Measurements from ENCODE around the gene MTCH2. TPM values are rescaled to one million over a fixed set of nuclear protein-coding genes. Genes with fewer than 3 reads are reported as not detected.

MTCH2 gene
- total RNA-seq, 1 experiment from 2014 or later: 176 TPM

DNA sequence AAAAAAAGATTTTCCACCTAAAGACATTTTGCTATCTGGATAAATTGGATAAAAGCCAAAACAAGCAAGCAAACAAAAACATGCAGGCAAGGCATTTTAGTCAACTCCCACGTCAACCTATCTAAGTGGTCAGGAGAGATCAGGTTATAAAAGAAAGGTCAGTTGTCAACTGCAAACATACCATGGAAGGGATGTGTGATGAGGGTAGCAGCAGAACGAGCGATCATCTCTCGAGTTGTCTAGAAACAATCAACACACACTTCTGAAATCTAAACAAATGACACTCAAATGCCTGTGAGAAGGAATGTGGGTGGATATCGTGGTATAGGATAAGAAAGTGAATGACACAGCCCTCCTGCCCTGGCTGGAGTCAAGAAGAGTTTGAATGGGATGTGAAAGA, 10.9 kb downstream of the MTCH2 start:
- H3K27ac Mint-ChIP-seq: no peak overlapping the region
- Histone ChIP-seq H2BK12ac (ENCODE audit: insufficient read length, low read depth, low read length) (no peak overlapping the region), H4K8ac (replicated peaks; ENCODE audit: insufficient read length, low read depth, low read length) (no peak overlapping the region), H2BK120ac (ENCODE audit: low read depth, low read length, poor library complexity, severe bottlenecking) (no peak overlapping the region), H3K14ac (ENCODE audit: insufficient read depth, low read length) (no peak overlapping the region), H2AFZ (ENCODE audit: low read length) (no peak overlapping the region), H3K4me1 (ENCODE audit: insufficient read depth, low read length) (no peaks in the 10 kb centered on the region), H4K5ac (ENCODE audit: insufficient read length, low read depth, low read length) (no peak overlapping the region), H3K79me1 (ENCODE audit: insufficient read depth, low read depth, low read length, poor library complexity, severe bottlenecking) (no peaks in the 10 kb centered on the region), H2AK5ac (ENCODE audit: insufficient read length, low read length) (no peak overlapping the region), H3K27ac (ENCODE audit: insufficient read length, low read depth, low read length) (no peak overlapping the region), H3K9me3 (ENCODE audit: control insufficient read depth, low read depth, low read length) (no peaks in the 10 kb centered on the region), H3K23ac (ENCODE audit: insufficient read length, low read depth, low read length) (no peak overlapping the region), H3K4ac (ENCODE audit: low read depth, low read length) (no peak overlapping the region), H2BK15ac (ENCODE audit: low read depth, low read length) (no peak overlapping the region), H3T11ph (ENCODE audit: low read length) (no peak overlapping the region), H4K91ac (ENCODE audit: insufficient read length, low read depth, low read length) (no peak overlapping the region), H3K27me3 (ENCODE audit: insufficient read depth, low read length) (no peaks in the 10 kb centered on the region), H3K56ac (ENCODE audit: insufficient read length, low read depth, low read length) (no peak overlapping the region), H2BK20ac (ENCODE audit: low read depth, low read length, poor library complexity, severe bottlenecking) (no peak overlapping the region), H3K9ac (ENCODE audit: extremely low read depth, insufficient read length, low read length) (no peak overlapping the region), H3K79me2 (ENCODE audit: insufficient read depth, low read length) (no peaks in the 10 kb centered on the region), H3K23me2 (ENCODE audit: insufficient read length, low read depth, low read length, poor library complexity, severe bottlenecking) (no peaks in the 10 kb centered on the region), H3K18ac (ENCODE audit: insufficient read length, low read depth, low read length) (no peak overlapping the region), H4K20me1 (ENCODE audit: control insufficient read depth, insufficient read depth, insufficient read length) (no peaks in the 10 kb centered on the region), H3K4me2 (ENCODE audit: insufficient read depth, insufficient read length, low read length) (no peak overlapping the region), H2BK5ac (ENCODE audit: insufficient read length, low read length) (no peak overlapping the region)
- WGBS (ENCODE audit: extremely low coverage, insufficient read length, low lambda C conversion rate): no CpG with 5 or more reads among the region's 5 CpGs
- H3K27me3 Mint-ChIP-seq (ENCODE audit: low read depth): no peaks in the 10 kb centered on the region
- H3K36me3 Mint-ChIP-seq (ENCODE audit: insufficient read depth in 1 of 3, low read depth in 3 of 3): peaks cover 51 to 87% (median 71%) of the 10 kb centered on the region in 3 experiments; a peak in 6 of 7 replicates
- H3K4me1 Mint-ChIP-seq: no peaks in the 10 kb centered on the region
- no peak overlapping the region for H3K4me3 Mint-ChIP-seq
- H3K9me3 Mint-ChIP-seq: no peaks in the 10 kb centered on the region
- DNase-seq: no peak
- TF ChIP-seq, protein P1, sequence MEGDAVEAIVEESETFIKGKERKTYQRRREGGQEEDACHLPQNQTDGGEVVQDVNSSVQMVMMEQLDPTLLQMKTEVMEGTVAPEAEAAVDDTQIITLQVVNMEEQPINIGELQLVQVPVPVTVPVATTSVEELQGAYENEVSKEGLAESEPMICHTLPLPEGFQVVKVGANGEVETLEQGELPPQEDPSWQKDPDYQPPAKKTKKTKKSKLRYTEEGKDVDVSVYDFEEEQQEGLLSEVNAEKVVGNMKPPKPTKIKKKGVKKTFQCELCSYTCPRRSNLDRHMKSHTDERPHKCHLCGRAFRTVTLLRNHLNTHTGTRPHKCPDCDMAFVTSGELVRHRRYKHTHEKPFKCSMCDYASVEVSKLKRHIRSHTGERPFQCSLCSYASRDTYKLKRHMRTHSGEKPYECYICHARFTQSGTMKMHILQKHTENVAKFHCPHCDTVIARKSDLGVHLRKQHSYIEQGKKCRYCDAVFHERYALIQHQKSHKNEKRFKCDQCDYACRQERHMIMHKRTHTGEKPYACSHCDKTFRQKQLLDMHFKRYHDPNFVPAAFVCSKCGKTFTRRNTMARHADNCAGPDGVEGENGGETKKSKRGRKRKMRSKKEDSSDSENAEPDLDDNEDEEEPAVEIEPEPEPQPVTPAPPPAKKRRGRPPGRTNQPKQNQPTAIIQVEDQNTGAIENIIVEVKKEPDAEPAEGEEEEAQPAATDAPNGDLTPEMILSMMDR (conservative IDR thresholded peaks at IDR 0.05): no peak
